HG03064 (cell line): ENCODE measurements around the gene NFKB1.

Experiments used
- ATAC-seq: cut with Tn5 transposase; IDR thresholded peaks from one replicate; pipeline ENCODE4 v1.9.1; 2021; ENCODE audit warnings: low read depth; ENCODE audit not compliant: unreplicated experiment

NFKB1 gene

DNA sequence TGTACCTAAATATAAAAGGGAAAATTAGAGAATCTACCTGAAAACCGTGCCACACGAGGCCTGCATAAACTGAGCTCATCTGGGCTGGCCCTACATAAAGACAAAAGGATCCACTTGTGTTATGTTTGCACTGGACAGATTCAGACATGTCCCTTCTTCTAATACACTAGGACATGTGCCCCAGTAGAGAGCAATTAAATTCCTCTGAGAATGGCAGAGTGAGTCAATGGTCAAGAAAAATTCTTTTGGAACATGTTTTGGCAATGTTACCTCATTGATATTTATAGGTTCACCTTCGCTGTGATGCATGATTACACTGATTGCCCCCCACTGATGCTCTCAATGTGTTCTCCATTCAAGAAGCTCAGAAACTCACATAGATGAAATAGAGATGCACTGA, 164.4 kb downstream of the NFKB1 start:
- no peak for ATAC-seq
